Uterus (tissue), 4 donors: Measurements from ENCODE around the gene HMGB3. TPM values are rescaled to one million over a fixed set of nuclear protein-coding genes. Genes with fewer than 3 reads are reported as not detected.

Source experiments
- DNase-seq, 2 donors: peaks; one replicate each; pipeline ENCODE4 v3.0.0-alpha.2; 2019 to 2020
- H3K27ac ChIP-seq, 2 donors: fragments of 200-600 bp; sonication (generic); 1 replicate in 1 of 2; 2 replicates in 1 of 2; pipeline ENCODE4 v1.5.1; 2016 to 2018
- H3K27me3 ChIP-seq, 2 donors: fragments of 200-600 bp; sonication (generic); one replicate each; pipeline ENCODE4 v1.5.1; 2018 to 2019; ENCODE audit warnings: control low read depth in 1 of 2
- H3K36me3 ChIP-seq, 2 donors: fragments of 200-600 bp; sonication (generic); one replicate each; pipeline ENCODE4 v1.5.1; 2019; ENCODE audit warnings: control low read depth in 1 of 2
- H3K4me1 ChIP-seq, 2 donors: fragments of 200-600 bp; sonication (generic); one replicate each; pipeline ENCODE4 v1.5.1; 2018 to 2019; ENCODE audit warnings: control low read depth in 1 of 2
- H3K4me3 ChIP-seq, 2 donors: fragments of 200-600 bp; sonication (generic); 1 replicate in 1 of 2; 2 replicates in 1 of 2; pipeline ENCODE4 v1.5.1; 2018 to 2019; ENCODE audit warnings: mild to moderate bottlenecking in 1 of 2
- H3K9me3 ChIP-seq, 2 donors: fragments of 200-600 bp; sonication (generic); one replicate each; pipeline ENCODE4 v1.5.1; 2019; ENCODE audit warnings: control low read depth in 1 of 2
- CTCF ChIP-seq, 4 experiments: fragments of 200-600 bp in 2 of 4; fragments of 450-650 bp in 2 of 4; sonication (generic) in 2 of 4; IDR thresholded peaks; one replicate each; pipeline ENCODE4 v1.5.1; 2016 to 2019; ENCODE audit warnings: antibody characterized with exemption in 4 of 4, mild to moderate bottlenecking in 2 of 4, moderate library complexity in 1 of 4
- POLR2A ChIP-seq, 2 donors: fragments of 450-650 bp; IDR thresholded peaks; one replicate each; pipeline ENCODE4 v1.6.1; 2016; ENCODE audit warnings: antibody characterized with exemption in 2 of 2, mild to moderate bottlenecking in 1 of 2, moderate library complexity in 1 of 2
- intact Hi-C: fragments of 100-400 bp; cut with DNase I; formaldehyde crosslinking; loops from one replicate; pipeline ENCODE4 v1.15.1; 2023; ENCODE audit warnings: low total_unique reads
- total RNA-seq, 4 donors: library from RNA; depleted of rRNA in 3 of 4; stranded (reverse); fragments of >200 nt in 3 of 4; gene quantifications; one replicate each; pipeline versions ENCODE4 v1.1.0 to v1.2.4, GENCODE V29; 2014 to 2023
- donor health status: DM: yes; HTN: yes; CAD: no.

HMGB3 gene
- total RNA-seq, 4 donors from 2014 or later, result 2.4 to 21.8 (median 4.4) TPM; not detected in 1

- Histone ChIP-seq H3K9me3 (no peaks in the 10 kb centered on the region), H3K4me1 (no peaks in the 10 kb centered on the region), H3K27me3 (no peaks in the 10 kb centered on the region), H3K36me3 (no peaks in the 10 kb centered on the region), H3K4me3 (no peak overlapping the region), H3K27ac (no peak overlapping the region)
- TF ChIP-seq POLR2A (IDR thresholded peaks at IDR 0.05), result no peak
- TF ChIP-seq CTCF (IDR thresholded peaks at IDR 0.05), result no peak
- intact Hi-C loops, result no loop called here
- DNase-seq, result no peak
Observed at GRCh38 chrX:150966742-150967141, 16.4 kb upstream of the HMGB3 start.

GRCh38 chrX:150967786-150968185 lies 15.3 kb upstream of the HMGB3 start:
- Histone ChIP-seq H3K27me3 (no peaks in the 10 kb centered on the region), H3K4me1 (no peaks in the 10 kb centered on the region), H3K4me3 (no peak overlapping the region), H3K36me3 (no peaks in the 10 kb centered on the region), H3K9me3 (no peaks in the 10 kb centered on the region), H3K27ac (no peak overlapping the region)
- TF ChIP-seq POLR2A (IDR thresholded peaks at IDR 0.05), result no peak
- TF ChIP-seq CTCF (IDR thresholded peaks at IDR 0.05), result no peak
- intact Hi-C loops, result no loop called here
- no peak for DNase-seq

- intact Hi-C loops, result no loop called here
- Histone ChIP-seq H3K36me3 (no peaks in the 10 kb centered on the region), H3K9me3 (no peaks in the 10 kb centered on the region), H3K27ac (no peak overlapping the region), H3K27me3 (no peaks in the 10 kb centered on the region), H3K4me1 (no peaks in the 10 kb centered on the region), H3K4me3 (no peak overlapping the region)
- TF ChIP-seq POLR2A (IDR thresholded peaks at IDR 0.05) (no peak), CTCF (IDR thresholded peaks at IDR 0.05) (no peak)
- DNase-seq, result no peak
Observed at GRCh38 chrX:150968862-150969720, 14.0 kb upstream of the HMGB3 start.

GRCh38 chrX:150972450-150972849 lies 10.7 kb upstream of the HMGB3 start:
- Histone ChIP-seq H3K27me3 (no peaks in the 10 kb centered on the region), H3K36me3 (no peaks in the 10 kb centered on the region), H3K4me1 (no peaks in the 10 kb centered on the region), H3K4me3 (no peak overlapping the region), H3K9me3 (no peaks in the 10 kb centered on the region), H3K27ac (no peak overlapping the region)
- no peak for TF ChIP-seq POLR2A (IDR thresholded peaks at IDR 0.05)
- TF ChIP-seq CTCF (IDR thresholded peaks at IDR 0.05), result no peak
- DNase-seq, result no peak
- intact Hi-C loops, result no loop called here

- no peaks in the 10 kb centered on the region for H3K9me3 ChIP-seq
- no peak overlapping the region for H3K27ac ChIP-seq
- DNase-seq, result no peak
- intact Hi-C loops, result no loop called here
- no peak overlapping the region for H3K4me3 ChIP-seq
- no peaks in the 10 kb centered on the region for H3K4me1 ChIP-seq
- no peaks in the 10 kb centered on the region for H3K36me3 ChIP-seq
- TF ChIP-seq CTCF (IDR thresholded peaks at IDR 0.05), result no peak
- no peak for TF ChIP-seq POLR2A (IDR thresholded peaks at IDR 0.05)
- no peaks in the 10 kb centered on the region for H3K27me3 ChIP-seq
Observed at GRCh38 chrX:150975655-150976390, 7.3 kb upstream of the HMGB3 start.
